Renal pelvis (tissue), 4 donors: ENCODE measurements around the gene FAM83B. TPM values are rescaled to one million over a fixed set of nuclear protein-coding genes. Genes with fewer than 3 reads are reported as not detected.
"Not testable (repeated sequence)": the region's sequence is repeated elsewhere in the genome, so short reads cannot be mapped to it uniquely, and the experiment has no call there.

Source experiments
- DNase-seq: peaks from one replicate; pipeline ENCODE4 v3.0.0-alpha.2; 2013
- polyA plus RNA-seq, 3 donors: library from polyadenylated mRNA; unstranded; fragments of 120-200 nt; gene quantifications; one replicate each; pipeline ENCODE4 v1.2.1, GENCODE V29; 2013; ENCODE audit not compliant: insufficient read length in 3 of 3

FAM83B gene
- polyA plus RNA-seq, 3 donors = 7.2 to 11.2 (median 8.2) TPM

GRCh38 chr6:54971825-54972224 lies 125.3 kb downstream of the FAM83B start:
- no peak for DNase-seq

DNA sequence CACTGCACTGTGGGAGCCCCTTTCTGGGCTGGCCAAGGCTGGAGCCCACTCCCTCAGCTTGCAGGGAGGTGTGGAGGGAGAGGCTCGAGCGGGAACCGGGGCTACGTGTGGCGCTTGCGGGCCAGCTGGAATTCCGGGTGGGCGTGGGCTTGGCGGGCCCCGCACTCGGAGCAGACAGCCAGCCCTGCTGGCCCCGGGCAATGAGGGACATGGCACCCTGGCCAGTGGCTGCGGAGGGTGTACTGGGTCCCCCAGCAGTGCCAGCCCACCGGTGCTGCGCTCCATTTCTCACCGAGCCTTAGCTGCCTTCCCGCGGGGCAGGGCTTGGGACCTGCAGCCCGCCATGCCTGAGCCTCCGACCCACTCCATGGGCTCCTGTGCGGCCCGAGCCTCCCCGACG lies 132.6 kb downstream of the FAM83B start:
- not testable (repeated sequence) for DNase-seq

- DNase-seq = no peak
These were observed 134.1 kb downstream of the FAM83B start for GRCh38 chr6:54980511-54981275.

- no peak for DNase-seq
These were observed 134.7 kb downstream of the FAM83B start for GRCh38 chr6:54981276-54981609.

DNA sequence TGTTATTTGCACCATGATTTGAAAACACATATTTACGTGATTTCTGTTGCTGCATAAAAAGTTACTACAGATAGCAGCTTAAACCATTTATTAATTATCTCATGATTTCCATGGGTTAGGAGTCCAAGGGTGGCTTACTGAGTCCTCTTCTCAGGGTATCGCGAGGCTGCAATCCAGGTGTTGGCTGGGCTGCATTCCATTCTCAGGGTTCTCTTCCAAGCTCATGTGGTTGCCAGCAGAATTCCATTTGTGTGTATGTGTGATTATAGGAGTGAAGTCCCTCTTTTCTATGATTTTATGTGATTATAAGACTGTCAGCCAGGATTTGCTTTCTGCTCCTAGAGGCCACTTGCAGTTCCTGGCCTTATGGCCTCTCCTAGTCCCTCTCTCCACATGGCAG lies 135.1 kb downstream of the FAM83B start:
- no peak for DNase-seq

GRCh38 chr6:54987633-54988290 lies 141.2 kb downstream of the FAM83B start:
- DNase-seq = no peak

- no peak for DNase-seq
These were observed 142.0 kb downstream of the FAM83B start for GRCh38 chr6:54988576-54988975.

- no peak for DNase-seq
These were observed 143.4 kb downstream of the FAM83B start for GRCh38 chr6:54990001-54990400.
